ENCODE data around the gene UBAC2.

The UBAC2 gene

DNA sequence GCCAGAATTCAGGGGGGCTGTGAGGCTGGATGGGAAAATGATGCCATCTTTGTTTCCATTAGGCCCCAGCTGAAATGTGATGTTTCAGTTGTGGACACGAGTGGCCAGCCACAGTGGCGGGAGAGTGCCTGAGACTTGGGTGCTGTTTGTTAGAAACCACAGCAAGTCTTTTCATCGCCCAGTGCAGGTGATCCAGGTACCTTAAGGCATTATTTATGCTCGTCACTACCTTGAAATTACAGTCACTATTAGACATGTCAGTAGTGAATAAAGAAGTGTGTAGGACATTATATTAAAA is 218.1 kb downstream of the UBAC2 start:
- no peak overlapping the region for H3K27ac ChIP-seq
- no peak for TF ChIP-seq ZFX (IDR thresholded peaks at IDR 0.05)
- TF ChIP-seq CTCF (conservative IDR thresholded peaks at IDR 0.05): no peak

DNA sequence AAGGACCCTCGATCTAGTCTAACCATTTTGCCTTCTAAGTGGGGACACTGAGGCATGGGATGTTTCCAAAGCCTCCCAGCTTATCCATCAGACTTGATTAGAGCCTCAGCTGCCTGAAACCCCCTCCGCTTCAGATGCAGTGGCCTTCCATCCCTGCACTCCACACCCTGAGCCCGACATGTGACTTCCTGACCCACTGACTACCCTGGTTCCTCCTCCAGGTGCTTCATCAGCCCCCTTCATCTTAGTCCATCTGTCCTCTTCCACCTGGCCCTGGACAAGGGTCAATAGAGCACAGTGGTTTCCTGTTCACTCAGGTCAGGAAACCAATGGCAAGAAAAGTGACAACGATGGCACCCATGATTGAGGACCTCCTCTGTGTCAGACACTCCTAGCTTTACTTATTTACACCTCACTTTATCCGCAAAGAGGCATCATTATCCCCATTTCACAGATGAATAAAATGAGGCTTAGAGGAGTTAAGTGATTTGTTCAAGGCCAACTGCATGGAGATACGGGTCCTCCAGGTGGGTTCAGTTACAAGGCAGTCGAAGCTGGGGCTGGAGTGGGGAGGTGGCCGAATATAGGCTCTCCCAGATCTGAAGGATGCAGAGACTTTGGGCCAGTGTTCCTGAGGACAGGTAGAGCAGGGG is 219.1 kb downstream of the UBAC2 start:
- no peak overlapping the region for H3K27ac ChIP-seq
- TF ChIP-seq CTCF (conservative IDR thresholded peaks at IDR 0.05): no peak
- no peak for TF ChIP-seq ZFX (IDR thresholded peaks at IDR 0.05)

- H3K27ac ChIP-seq: no peak overlapping the region
These were observed 220.6 kb downstream of the UBAC2 start for GRCh38 chr13:99421271-99421670.

GRCh38 chr13:99421758-99422585 is 221.3 kb downstream of the UBAC2 start:
- TF ChIP-seq CTCF (conservative IDR thresholded peaks at IDR 0.05) (no peak), ZFX (IDR thresholded peaks at IDR 0.05) (no peak)
- H3K27ac ChIP-seq: no peak overlapping the region

More at GRCh38 chr13:99421271-99421670, 220.6 kb downstream of the UBAC2 start:
- TF ChIP-seq CTCF (conservative IDR thresholded peaks at IDR 0.05) (no peak), ZFX (IDR thresholded peaks at IDR 0.05) (no peak)

DNA sequence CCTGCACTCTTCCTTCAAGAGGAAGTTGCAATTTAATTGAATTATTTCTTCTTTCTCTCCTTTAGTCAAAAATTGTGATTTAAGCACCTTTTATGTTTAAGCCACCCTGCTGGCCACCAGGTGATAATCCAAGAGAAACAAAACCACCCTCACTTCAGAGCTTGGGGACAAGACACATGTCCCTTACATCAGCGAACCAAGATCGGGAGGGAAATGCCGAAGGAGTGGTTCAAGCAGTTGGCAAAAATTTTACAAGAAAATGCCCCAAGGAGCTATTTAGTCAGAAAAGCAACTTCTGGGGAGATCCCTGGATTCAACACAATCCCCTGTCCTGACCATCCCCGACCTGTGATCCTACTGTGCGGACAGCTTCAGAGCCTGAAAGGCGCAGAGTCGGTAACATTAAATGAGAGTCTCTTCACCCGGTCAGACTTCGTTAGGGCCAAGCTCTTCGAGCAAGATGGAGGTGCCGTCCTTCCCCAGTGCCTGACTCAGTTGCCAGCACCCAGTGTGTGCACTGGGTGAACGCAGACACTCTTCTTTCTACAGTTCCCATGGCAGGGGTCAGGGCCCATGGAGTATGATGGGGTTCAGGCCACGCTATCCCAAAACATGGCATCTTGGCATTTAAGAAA is 222.0 kb downstream of the UBAC2 start:
- no peak for TF ChIP-seq ZFX (IDR thresholded peaks at IDR 0.05)
- no peak for TF ChIP-seq CTCF (conservative IDR thresholded peaks at IDR 0.05)
- no peak overlapping the region for H3K27ac ChIP-seq

- no peak overlapping the region for H3K27ac ChIP-seq
These were observed 225.1 kb downstream of the UBAC2 start for GRCh38 chr13:99425485-99426341.

More at GRCh38 chr13:99425485-99426341, 225.1 kb downstream of the UBAC2 start:
- TF ChIP-seq ZFX (IDR thresholded peaks at IDR 0.05) (no peak), CTCF (conservative IDR thresholded peaks at IDR 0.05) (no peak)
